HEK293T (cell line): Measurements from ENCODE around the gene HACD1.

ENCODE experiments used
- ARNT ChIP-seq: fragments of 450-650 bp; IDR thresholded peaks from 2 replicates; pipeline ENCODE4 v1.6.1; 2017; ENCODE audit warnings: mild to moderate bottlenecking
- CTBP1 ChIP-seq: fragments of 450-650 bp; IDR thresholded peaks from 2 replicates; pipeline ENCODE4 v1.6.1; 2016; ENCODE audit warnings: borderline replicate concordance
- ELF4 ChIP-seq: fragments of 450-650 bp; IDR thresholded peaks from 2 replicates; pipeline ENCODE4 v1.6.1; 2017; ENCODE audit warnings: antibody characterized with exemption
- FOXA1 ChIP-seq: fragments of 450-650 bp; IDR thresholded peaks from 2 replicates; pipeline ENCODE4 v1.6.1; 2016; ENCODE audit warnings: mild to moderate bottlenecking
- HDGF ChIP-seq: fragments of 450-650 bp; IDR thresholded peaks from 2 replicates; pipeline ENCODE4 v1.6.1; 2017; ENCODE audit warnings: antibody characterized with exemption, borderline replicate concordance
- L3MBTL2 ChIP-seq: fragments of 450-650 bp; conservative IDR thresholded peaks from 2 replicates; pipeline ENCODE4 v1.6.1; 2016; ENCODE audit warnings: mild to moderate bottlenecking
- SUZ12 ChIP-seq: fragments of 450-650 bp; IDR thresholded peaks from 2 replicates; pipeline ENCODE4 v1.6.1; 2016; ENCODE audit warnings: mild to moderate bottlenecking
- ZNF384 ChIP-seq: fragments of 450-650 bp; IDR thresholded peaks from 2 replicates; pipeline ENCODE4 v1.6.1; 2016

DNA sequence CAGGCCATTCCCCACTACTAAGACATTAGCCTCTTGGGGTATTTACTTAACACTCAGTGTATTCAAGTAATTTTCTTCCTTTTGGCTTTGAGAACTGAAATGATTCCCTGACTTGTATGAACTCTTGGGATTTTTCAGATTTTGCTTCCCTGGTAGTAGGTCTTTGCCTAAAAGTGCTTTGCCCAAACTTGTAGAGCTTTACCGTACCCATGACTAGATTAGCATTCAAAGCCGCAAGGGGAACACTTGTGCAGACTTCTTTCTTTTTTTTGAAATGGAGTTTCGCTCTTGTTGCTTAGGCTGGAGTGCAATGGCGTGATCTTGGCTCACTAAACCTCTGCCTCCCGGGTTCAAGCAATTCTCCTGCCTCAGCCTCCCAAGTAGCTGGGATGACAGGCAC lies 20.7 kb upstream of the HACD1 start:
- TF ChIP-seq HDGF (no peak), ZNF384 (no peak), SUZ12 (no peak), L3MBTL2 (no peak), FOXA1 (no peak), ARNT (no peak), ELF4 (no peak), CTBP1 (no peak)
